Heart right ventricle (tissue), 16 donors: ENCODE results near the gene GNG13. TPM values are rescaled to one million over a fixed set of nuclear protein-coding genes. Genes with fewer than 3 reads are reported as not detected.

ENCODE experiments used
- ATAC-seq, 8 donors: fragments of 200-7000 bp; cut with Tn5 transposase; one replicate each; pipeline ENCODE4 v1.9.1; 2020; ENCODE audit warnings: mild to moderate bottlenecking in 8 of 8, moderate library complexity in 8 of 8, moderate number of reproducible peaks in 1 of 8
- DNase-seq, 2 donors: peaks; one replicate each; pipeline ENCODE4 v3.0.0-alpha.2; 2020
- H3K27ac ChIP-seq, 10 donors: fragments of 200-600 bp; sonication (generic) in 2 of 10; one replicate each; pipeline versions ENCODE4 v1.5.0 to v1.8.0; 2020 to 2022; ENCODE audit warnings: mild to moderate bottlenecking in 3 of 10
- H3K27me3 ChIP-seq, 7 donors: fragments of 200-600 bp; one replicate each; pipeline ENCODE4 v1.8.0; 2021 to 2022; ENCODE audit warnings: mild to moderate bottlenecking in 2 of 7
- H3K36me3 ChIP-seq, 9 donors: fragments of 200-600 bp; sonication (generic) in 1 of 9; one replicate each; pipeline versions ENCODE4 v1.5.0 to v1.8.0; 2020 to 2022; ENCODE audit warnings: mild to moderate bottlenecking in 2 of 9
- H3K4me1 ChIP-seq, 9 donors: fragments of 200-600 bp; sonication (generic) in 1 of 9; one replicate each; pipeline versions ENCODE4 v1.5.0 to v1.8.0; 2020 to 2022; ENCODE audit warnings: mild to moderate bottlenecking in 4 of 9
- H3K4me3 ChIP-seq, 10 donors: fragments of 200-600 bp; sonication (generic) in 2 of 10; one replicate each; pipeline versions ENCODE4 v1.5.0 to v1.8.0; 2020 to 2022; ENCODE audit warnings: mild to moderate bottlenecking in 7 of 10, moderate library complexity in 2 of 10
- H3K9me3 ChIP-seq, 11 donors: fragments of 200-600 bp in 10 of 11; sonication (generic) in 2 of 11; one replicate each; pipeline versions ENCODE4 v1.5.0 to v1.8.0; 2013 to 2022; ENCODE audit warnings: mild to moderate bottlenecking in 2 of 11, control low read depth in 1 of 11, moderate library complexity in 1 of 11
- CTCF ChIP-seq, 9 donors: fragments of 200-600 bp; sonication (generic) in 2 of 9; IDR thresholded peaks; one replicate each; pipeline versions ENCODE4 v1.5.0 to v1.8.0; 2021 to 2022; ENCODE audit warnings: antibody characterized with exemption in 9 of 9, mild to moderate bottlenecking in 5 of 9, moderate library complexity in 1 of 9
- WGBS, 2 donors: extraction: QIAGEN DNeasy Blood & Tissue Kit; methylation state at CpG; one replicate each; pipeline ENCODE4 v1.1.7; 2013; ENCODE audit warnings: inconsistent platforms in 1 of 2; 5-methylcytosine and 5-hydroxymethylcytosine counted together
- intact Hi-C, 10 donors: fragments of 100-400 bp; cut with DNase I; formaldehyde crosslinking; loops; one replicate each; pipeline versions ENCODE4 v1.11.1 to v1.14.2; 2022
- polyA plus RNA-seq, 2 donors: library from polyadenylated mRNA; stranded (reverse); fragments of 200-250 nt; gene quantifications; one replicate each; pipeline ENCODE4 v1.2.3, GENCODE V29; 2013
- total RNA-seq, 10 donors: library from RNA; stranded (reverse); fragmentation: NEBNext Ultra II Directional in 3 of 10; extraction: Animal tissue kit (Norgen Biotek cat#: 25700) in 3 of 10; gene quantifications; one replicate each; pipeline versions ENCODE4 v1.2.1 to v1.2.4, GENCODE V29; 2021 to 2023
- donor health status: Arrhythmogenic right ventricular cardiomyopathy.
- donor health status: ischemic (EF 13 %, LVEDD 7.1; RV severe dilation, severe dysfunction).
- donor health status: healthy with polysubstance abuse.
- donor health status: DM: no; HTN: yes; CAD: no.
- donor health status: DM: no; HTN: no; CAD: no.
- donor health status: ischemic (EF 25% LVEDD 6.9; RV normal size, moderate dysfunction).
- donor health status: ischemic (EF 25% LVEDD 5.7; RV mildly dilated, moderate dysfunction).
- donor health status: healthy.
- donor health status: DM: yes; HTN: yes; CAD: no.
- donor health status: Ischemic cardiomyopathy.
- donor health status: ischemic (EF 35%, LVEDD 5.7; RV mildly dilated, moderate dysfunction).
- donor health status: nonischemic (EF 11% LVEDD 7.7; RV severe dilation, severe dysfunction).
- donor health status: DM: yes; HTN: yes; CAD: no.
- donor health status: PGD.
- donor health status: ischemic (EF 29% LVEDD 5.4; RV normal size, mild dysfunction).
- donor health status: nonischemic (EF 23%, LVEDD 6.1; RV moderate dilation, normal function).

The GNG13 gene
- total and polyA plus RNA-seq, 12 donors = not detected

- no peak for ATAC-seq
- TF ChIP-seq CTCF (IDR thresholded peaks at IDR 0.05) = no peak
- peaks cover 0 to 57% (median 48%) of the 10 kb centered on the region in 7 donors for H3K27me3 ChIP-seq
These were observed 1.9 kb downstream of the GNG13 start for GRCh38 chr16:798666-799065.

GRCh38 chr16:797686-798085, 2.8 kb downstream of the GNG13 start:
- no peak for DNase-seq
- peaks cover 0 to 51% (median 46%) of the 10 kb centered on the region in 7 donors for H3K27me3 ChIP-seq
- H3K27ac ChIP-seq = no peak overlapping the region
- no peaks in the 10 kb centered on the region for H3K9me3 ChIP-seq
- ATAC-seq = no peak
- intact Hi-C loops = no loop called here
- H3K4me1 ChIP-seq = peaks cover 0 to 5% (median 0%) of the 10 kb centered on the region in 9 donors
- 93 to 95% methylated on average over 22 of the region's 22 CpGs for WGBS, 2 donors
- H3K4me3 ChIP-seq = no peak overlapping the region
- H3K36me3 ChIP-seq = peaks cover 0 to 6% (median 0%) of the 10 kb centered on the region in 9 donors
- TF ChIP-seq CTCF (IDR thresholded peaks at IDR 0.05) = no peak

More at GRCh38 chr16:798666-799065, 1.9 kb downstream of the GNG13 start:
- DNase-seq = no peak
- no peak overlapping the region for H3K4me3 ChIP-seq
- peaks cover 0 to 4% (median 0%) of the 10 kb centered on the region in 9 donors for H3K36me3 ChIP-seq
- 92 to 94% methylated on average over 19 of the region's 19 CpGs for WGBS, 2 donors
- H3K9me3 ChIP-seq = no peaks in the 10 kb centered on the region
- intact Hi-C loops = no loop called here
- H3K4me1 ChIP-seq = peaks cover 0 to 5% (median 0%) of the 10 kb centered on the region in 9 donors
- H3K27ac ChIP-seq = no peak overlapping the region

- WGBS, 2 donors = 97 to 100% methylated on average over 2 of the region's 2 CpGs
- Histone ChIP-seq H3K27me3 (peaks cover 0 to 44% (median 39%) of the 10 kb centered on the region in 7 donors), H3K36me3 (peaks cover 0 to 10% (median 0%) of the 10 kb centered on the region in 9 donors), H3K4me1 (peaks cover 0 to 5% (median 0%) of the 10 kb centered on the region in 9 donors), H3K27ac (no peak overlapping the region), H3K4me3 (no peak overlapping the region), H3K9me3 (no peaks in the 10 kb centered on the region)
- no peak for TF ChIP-seq CTCF (IDR thresholded peaks at IDR 0.05)
- intact Hi-C loops = no loop called here
- DNase-seq (no peak), ATAC-seq (no peak)
These were observed 3.5 kb downstream of the GNG13 start for GRCh38 chr16:797120-797420.

GRCh38 chr16:796296-797119, 4.0 kb downstream of the GNG13 start:
- Histone ChIP-seq H3K27me3 (peaks cover 0 to 39% (median 34%) of the 10 kb centered on the region in 7 donors), H3K36me3 (peaks cover 0 to 12% (median 0%) of the 10 kb centered on the region in 9 donors), H3K4me3 (no peak overlapping the region), H3K9me3 (no peaks in the 10 kb centered on the region), H3K4me1 (peaks cover 0 to 5% (median 0%) of the 10 kb centered on the region in 9 donors), H3K27ac (no peak overlapping the region)
- ATAC-seq = no peak
- TF ChIP-seq CTCF (IDR thresholded peaks at IDR 0.05) = no peak
- DNase-seq = no peak
- intact Hi-C loops = no loop called here
- WGBS, 2 donors = 94 to 98% methylated on average over 38 of the region's 38 CpGs
